WTC11 (cell line): ENCODE data around the gene AQP1. TPM values are rescaled to one million over a fixed set of nuclear protein-coding genes. Genes with fewer than 3 reads are reported as not detected.
A peak's percentile ranks its signal among the peaks of the same experiment; 100 is the strongest.

Source experiments
- ATAC-seq: fragments of 200-7000 bp; cut with Tn5 transposase; 2 replicates; pipeline ENCODE4 v1.10.0; 2021; ENCODE audit warnings: mild to moderate bottlenecking, moderate library complexity
- CTCF ChIA-PET: fragments of 300-600 bp; sonication (Branson Sonifier 250); formaldehyde crosslinking; loops from one replicate; lab custom pipeline; 2021; ENCODE audit warnings: antibody characterized with exemption; lab: Charles Lee
- POLR2A ChIA-PET: fragments of 350-600 bp; sonication (Branson Sonifier 250); formaldehyde crosslinking; loops from one replicate; lab custom pipeline; 2021; ENCODE audit warnings: antibody characterized with exemption; lab: Charles Lee
- DNase-seq: peaks from one replicate; pipeline ENCODE4 v3.0.0; 2021; ENCODE audit warnings: low spot score
- H3K27ac Mint-ChIP-seq: 2 replicates; pipeline ENCODE4 v1.8.0; 2021; ENCODE audit warnings: mixed read lengths
- H3K27me3 Mint-ChIP-seq: 2 replicates; pipeline ENCODE4 v1.8.0; 2021; ENCODE audit warnings: low read depth, mild to moderate bottlenecking, moderate library complexity, mixed read lengths
- H3K36me3 Mint-ChIP-seq: 2 replicates; pipeline ENCODE4 v1.8.0; 2021; ENCODE audit warnings: mixed read lengths
- H3K4me1 Mint-ChIP-seq: 2 replicates; pipeline ENCODE4 v1.8.0; 2022; ENCODE audit warnings: mixed read lengths
- H3K4me3 Mint-ChIP-seq: 2 replicates; pipeline ENCODE4 v1.8.0; 2021; ENCODE audit warnings: mild to moderate bottlenecking, moderate library complexity, mixed read lengths
- H3K9me3 Mint-ChIP-seq: 2 replicates; pipeline ENCODE4 v1.8.0; 2021; ENCODE audit warnings: mixed read lengths
- ELF4 ChIP-seq: sonication (generic); formaldehyde crosslinking; IDR thresholded peaks from 2 replicates; pipeline ENCODE4 v1.8.1; 2022; ENCODE audit warnings: low read depth, mild to moderate bottlenecking, moderate library complexity, missing genetic modification reagents
- FOXP1 ChIP-seq: sonication (generic); formaldehyde crosslinking; IDR thresholded peaks from 2 replicates; pipeline ENCODE4 v1.8.0; 2022; ENCODE audit warnings: missing genetic modification reagents, mild to moderate bottlenecking, moderate library complexity, borderline replicate concordance
- GRHL2 ChIP-seq: fragments of 250-450 bp; sonication (Bioruptor Pico); IDR thresholded peaks from 2 replicates; pipeline ENCODE4 v1.8.0; 2022; ENCODE audit warnings: mild to moderate bottlenecking, moderate library complexity; ENCODE audit not compliant: insufficient replicate concordance, severe bottlenecking
- HMGA2 ChIP-seq: fragments of 250-450 bp; sonication (Bioruptor Pico); IDR thresholded peaks from 2 replicates; pipeline ENCODE4 v1.4.0; 2021; ENCODE audit warnings: mild to moderate bottlenecking, moderate library complexity
- JUN ChIP-seq: sonication (generic); formaldehyde crosslinking; IDR thresholded peaks from 2 replicates; pipeline ENCODE4 v1.8.0; 2023; ENCODE audit warnings: mild to moderate bottlenecking, missing genetic modification reagents
- MYBL2 ChIP-seq: sonication (generic); formaldehyde crosslinking; IDR thresholded peaks from 2 replicates; pipeline ENCODE4 v1.8.1; 2023; ENCODE audit warnings: mild to moderate bottlenecking, moderate library complexity, missing genetic modification reagents
- RELA ChIP-seq: sonication (generic); formaldehyde crosslinking; IDR thresholded peaks from 2 replicates; pipeline ENCODE4 v1.8.1; 2022; ENCODE audit warnings: missing genetic modification reagents, mild to moderate bottlenecking, borderline replicate concordance
- SOX15 ChIP-seq: fragments of 250-450 bp; sonication (Bioruptor Pico); IDR thresholded peaks from 2 replicates; pipeline ENCODE4 v1.9.0; 2021; ENCODE audit warnings: mild to moderate bottlenecking
- TP53 ChIP-seq: sonication (generic); formaldehyde crosslinking; IDR thresholded peaks from 2 replicates; pipeline ENCODE4 v1.8.1; 2023; ENCODE audit warnings: mild to moderate bottlenecking, missing genetic modification reagents
- ZNF396 ChIP-seq: fragments of 250-450 bp; sonication (Bioruptor Pico); IDR thresholded peaks from 2 replicates; pipeline ENCODE4 v1.8.0; 2021; ENCODE audit warnings: mild to moderate bottlenecking, moderate library complexity, borderline replicate concordance
- ZNF416 ChIP-seq: fragments of 250-450 bp; sonication (Bioruptor Pico); IDR thresholded peaks from 2 replicates; pipeline ENCODE4 v1.9.0; 2021; ENCODE audit warnings: mild to moderate bottlenecking, inconsistent platforms
- ZNF423 ChIP-seq: fragments of 250-450 bp; sonication (Bioruptor Pico); IDR thresholded peaks from 2 replicates; pipeline ENCODE4 v2.1.2; 2022; ENCODE audit warnings: mild to moderate bottlenecking, moderate library complexity
- ZNF671 ChIP-seq: fragments of 250-450 bp; sonication (Bioruptor Pico); IDR thresholded peaks from 2 replicates; pipeline ENCODE4 v1.8.0; 2021; ENCODE audit warnings: mild to moderate bottlenecking
- total RNA-seq: library from RNA; stranded (reverse); gene quantifications from 3 replicates; pipeline ENCODE4 v1.2.3, GENCODE V29; 2021
- TF ChIP-seq, protein P1 (sequence below): sonication (generic); formaldehyde crosslinking; IDR thresholded peaks from 2 replicates; pipeline ENCODE4 v1.8.1; 2023; ENCODE audit warnings: mild to moderate bottlenecking, missing genetic modification reagents
- TF ChIP-seq, protein P2 (sequence below): sonication (generic); formaldehyde crosslinking; IDR thresholded peaks from 2 replicates; pipeline ENCODE4 v1.8.1; 2023; ENCODE audit warnings: mild to moderate bottlenecking, missing genetic modification reagents, moderate library complexity
- TF ChIP-seq, protein P3 (sequence below): sonication (generic); formaldehyde crosslinking; IDR thresholded peaks from 2 replicates; pipeline ENCODE4 v1.8.0; 2023; ENCODE audit warnings: missing genetic modification reagents
- TF ChIP-seq, protein P4 (sequence below): fragments of 250-450 bp; sonication (Bioruptor Pico); IDR thresholded peaks from 2 replicates; pipeline ENCODE4 v1.9.0; 2021; ENCODE audit warnings: mild to moderate bottlenecking
- TF ChIP-seq, protein P5 (sequence below): sonication (generic); formaldehyde crosslinking; IDR thresholded peaks from 2 replicates; pipeline ENCODE4 v1.8.1; 2022; ENCODE audit warnings: low read depth, mild to moderate bottlenecking, moderate library complexity, missing genetic modification reagents, borderline replicate concordance
- TF ChIP-seq, protein P6 (sequence below): sonication (generic); formaldehyde crosslinking; IDR thresholded peaks from 2 replicates; pipeline ENCODE4 v1.8.1; 2022; ENCODE audit warnings: missing genetic modification reagents, borderline replicate concordance

The AQP1 gene
- total RNA-seq, 1 experiment from 2014 or later = 0.81 TPM

DNA sequence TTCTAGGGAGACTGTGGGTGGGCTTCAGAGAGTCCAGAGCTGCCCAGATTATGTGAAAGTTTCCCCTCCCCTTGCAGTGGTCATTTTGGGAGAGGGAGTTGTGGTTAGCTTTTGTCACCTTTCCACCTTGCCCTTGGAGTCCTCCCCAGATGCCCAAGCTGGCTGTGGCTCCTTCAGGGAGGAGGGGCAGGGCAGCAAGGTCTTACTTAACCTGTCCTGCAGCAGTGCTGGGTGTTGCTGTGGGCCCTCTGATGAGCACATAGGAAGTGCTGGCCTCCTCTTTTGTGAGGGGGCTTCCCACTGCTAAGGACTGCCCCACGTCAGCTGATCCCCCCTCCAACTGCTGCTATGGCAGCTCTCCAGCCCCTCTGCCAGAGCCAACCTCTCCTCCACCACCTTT is 17.6 kb upstream of the AQP1 start:
- ChIA-PET POLR2A (interaction anchor here (0.5 kb wide), 1 partner anchor 266 kb away, joined by 3 read pairs; no protein-coding TSS in a partner anchor), CTCF (interaction anchor here (0.7 to 3.6 kb wide), 2 partner anchors 14 to 229 kb away, joined by 4 to 11 read pairs; no protein-coding TSS in a partner anchor)
- no peaks in the 10 kb centered on the region for H3K36me3 Mint-ChIP-seq
- no peak for TF ChIP-seq ELF4
- no peak for TF ChIP-seq ZNF423
- no peak for TF ChIP-seq JUN (CRISPR knock-in tag)
- TF ChIP-seq, protein P1, sequence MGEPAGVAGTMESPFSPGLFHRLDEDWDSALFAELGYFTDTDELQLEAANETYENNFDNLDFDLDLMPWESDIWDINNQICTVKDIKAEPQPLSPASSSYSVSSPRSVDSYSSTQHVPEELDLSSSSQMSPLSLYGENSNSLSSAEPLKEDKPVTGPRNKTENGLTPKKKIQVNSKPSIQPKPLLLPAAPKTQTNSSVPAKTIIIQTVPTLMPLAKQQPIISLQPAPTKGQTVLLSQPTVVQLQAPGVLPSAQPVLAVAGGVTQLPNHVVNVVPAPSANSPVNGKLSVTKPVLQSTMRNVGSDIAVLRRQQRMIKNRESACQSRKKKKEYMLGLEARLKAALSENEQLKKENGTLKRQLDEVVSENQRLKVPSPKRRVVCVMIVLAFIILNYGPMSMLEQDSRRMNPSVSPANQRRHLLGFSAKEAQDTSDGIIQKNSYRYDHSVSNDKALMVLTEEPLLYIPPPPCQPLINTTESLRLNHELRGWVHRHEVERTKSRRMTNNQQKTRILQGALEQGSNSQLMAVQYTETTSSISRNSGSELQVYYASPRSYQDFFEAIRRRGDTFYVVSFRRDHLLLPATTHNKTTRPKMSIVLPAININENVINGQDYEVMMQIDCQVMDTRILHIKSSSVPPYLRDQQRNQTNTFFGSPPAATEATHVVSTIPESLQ = no peak
- no peak for TF ChIP-seq FOXP1 (CRISPR knock-in tag)
- TF ChIP-seq, protein P2, sequence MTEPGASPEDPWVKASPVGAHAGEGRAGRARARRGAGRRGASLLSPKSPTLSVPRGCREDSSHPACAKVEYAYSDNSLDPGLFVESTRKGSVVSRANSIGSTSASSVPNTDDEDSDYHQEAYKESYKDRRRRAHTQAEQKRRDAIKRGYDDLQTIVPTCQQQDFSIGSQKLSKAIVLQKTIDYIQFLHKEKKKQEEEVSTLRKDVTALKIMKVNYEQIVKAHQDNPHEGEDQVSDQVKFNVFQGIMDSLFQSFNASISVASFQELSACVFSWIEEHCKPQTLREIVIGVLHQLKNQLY (CRISPR knock-in tag) = no peak
- TF ChIP-seq RELA (CRISPR knock-in tag) = no peak
- TF ChIP-seq SOX15 = no peak
- TF ChIP-seq ZNF396 (CRISPR knock-in tag) = no peak
- TF ChIP-seq, protein P3, sequence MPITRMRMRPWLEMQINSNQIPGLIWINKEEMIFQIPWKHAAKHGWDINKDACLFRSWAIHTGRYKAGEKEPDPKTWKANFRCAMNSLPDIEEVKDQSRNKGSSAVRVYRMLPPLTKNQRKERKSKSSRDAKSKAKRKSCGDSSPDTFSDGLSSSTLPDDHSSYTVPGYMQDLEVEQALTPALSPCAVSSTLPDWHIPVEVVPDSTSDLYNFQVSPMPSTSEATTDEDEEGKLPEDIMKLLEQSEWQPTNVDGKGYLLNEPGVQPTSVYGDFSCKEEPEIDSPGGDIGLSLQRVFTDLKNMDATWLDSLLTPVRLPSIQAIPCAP (CRISPR knock-in tag) = no peak
- TF ChIP-seq, protein P4, sequence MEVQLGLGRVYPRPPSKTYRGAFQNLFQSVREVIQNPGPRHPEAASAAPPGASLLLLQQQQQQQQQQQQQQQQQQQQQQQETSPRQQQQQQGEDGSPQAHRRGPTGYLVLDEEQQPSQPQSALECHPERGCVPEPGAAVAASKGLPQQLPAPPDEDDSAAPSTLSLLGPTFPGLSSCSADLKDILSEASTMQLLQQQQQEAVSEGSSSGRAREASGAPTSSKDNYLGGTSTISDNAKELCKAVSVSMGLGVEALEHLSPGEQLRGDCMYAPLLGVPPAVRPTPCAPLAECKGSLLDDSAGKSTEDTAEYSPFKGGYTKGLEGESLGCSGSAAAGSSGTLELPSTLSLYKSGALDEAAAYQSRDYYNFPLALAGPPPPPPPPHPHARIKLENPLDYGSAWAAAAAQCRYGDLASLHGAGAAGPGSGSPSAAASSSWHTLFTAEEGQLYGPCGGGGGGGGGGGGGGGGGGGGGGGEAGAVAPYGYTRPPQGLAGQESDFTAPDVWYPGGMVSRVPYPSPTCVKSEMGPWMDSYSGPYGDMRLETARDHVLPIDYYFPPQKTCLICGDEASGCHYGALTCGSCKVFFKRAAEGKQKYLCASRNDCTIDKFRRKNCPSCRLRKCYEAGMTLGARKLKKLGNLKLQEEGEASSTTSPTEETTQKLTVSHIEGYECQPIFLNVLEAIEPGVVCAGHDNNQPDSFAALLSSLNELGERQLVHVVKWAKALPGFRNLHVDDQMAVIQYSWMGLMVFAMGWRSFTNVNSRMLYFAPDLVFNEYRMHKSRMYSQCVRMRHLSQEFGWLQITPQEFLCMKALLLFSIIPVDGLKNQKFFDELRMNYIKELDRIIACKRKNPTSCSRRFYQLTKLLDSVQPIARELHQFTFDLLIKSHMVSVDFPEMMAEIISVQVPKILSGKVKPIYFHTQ = no peak
- no peak for TF ChIP-seq ZNF671 (CRISPR knock-in tag)
- TF ChIP-seq, protein P5, sequence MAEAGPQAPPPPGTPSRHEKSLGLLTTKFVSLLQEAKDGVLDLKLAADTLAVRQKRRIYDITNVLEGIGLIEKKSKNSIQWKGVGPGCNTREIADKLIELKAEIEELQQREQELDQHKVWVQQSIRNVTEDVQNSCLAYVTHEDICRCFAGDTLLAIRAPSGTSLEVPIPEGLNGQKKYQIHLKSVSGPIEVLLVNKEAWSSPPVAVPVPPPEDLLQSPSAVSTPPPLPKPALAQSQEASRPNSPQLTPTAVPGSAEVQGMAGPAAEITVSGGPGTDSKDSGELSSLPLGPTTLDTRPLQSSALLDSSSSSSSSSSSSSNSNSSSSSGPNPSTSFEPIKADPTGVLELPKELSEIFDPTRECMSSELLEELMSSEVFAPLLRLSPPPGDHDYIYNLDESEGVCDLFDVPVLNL (CRISPR knock-in tag) = no peak
- TF ChIP-seq GRHL2 = no peak
- H3K4me3 Mint-ChIP-seq = no peak overlapping the region
- no peaks in the 10 kb centered on the region for H3K27me3 Mint-ChIP-seq
- no peak overlapping the region for H3K27ac Mint-ChIP-seq
- ATAC-seq = no peak
- DNase-seq = no peak
- H3K4me1 Mint-ChIP-seq = peaks cover under 1% of the 10 kb centered on the region
- no peaks in the 10 kb centered on the region for H3K9me3 Mint-ChIP-seq

DNA sequence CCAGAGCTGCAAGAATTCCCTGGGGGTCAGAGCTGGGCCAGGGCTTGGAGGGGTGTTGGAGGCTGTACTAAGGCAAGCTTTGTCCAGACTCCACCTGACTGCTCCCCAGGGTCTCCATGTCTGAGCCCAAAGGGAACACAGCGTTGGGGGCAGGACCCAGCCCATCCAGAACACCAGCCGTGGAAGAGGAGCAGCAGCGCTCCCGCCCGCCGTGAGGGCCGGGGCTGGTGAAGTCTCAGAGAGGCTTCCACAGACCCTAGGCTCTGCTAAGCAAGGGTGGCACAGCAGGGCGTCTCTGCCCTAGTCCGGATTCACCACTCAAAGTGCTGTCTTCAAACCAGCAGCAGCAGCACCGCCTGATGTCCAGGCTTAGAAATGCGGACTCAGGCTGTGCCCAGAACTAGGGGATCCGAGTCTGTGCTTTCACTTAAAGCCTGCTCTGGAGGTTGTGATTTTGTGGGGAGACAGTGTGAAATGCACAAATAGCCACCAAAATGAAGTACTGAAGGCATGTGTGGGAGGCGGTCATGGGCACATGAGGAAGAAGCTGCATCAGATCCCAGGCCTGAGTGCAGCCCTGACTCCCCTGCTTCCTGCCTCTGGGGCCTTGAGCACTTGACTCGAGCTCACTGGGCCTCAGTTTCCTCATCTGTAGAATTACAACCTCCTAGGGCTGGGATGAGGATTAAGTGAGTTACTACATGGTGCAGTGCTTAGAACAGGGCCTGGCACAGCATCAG is 16.6 kb upstream of the AQP1 start:
- ChIA-PET CTCF (interaction anchor here (3.6 kb wide), 1 partner anchor 13 kb away, joined by 11 read pairs; no protein-coding TSS in a partner anchor), POLR2A (no interaction called here)
- Mint-ChIP-seq H3K4me1 (no peaks in the 10 kb centered on the region), H3K36me3 (no peaks in the 10 kb centered on the region), H3K4me3 (no peak overlapping the region), H3K27ac (no peak overlapping the region), H3K27me3 (no peaks in the 10 kb centered on the region), H3K9me3 (no peaks in the 10 kb centered on the region)
- DNase-seq (peak; percentile 30), ATAC-seq (peak; percentile 59)
- no peak for TF ChIP-seq RELA (CRISPR knock-in tag)
- no peak for TF ChIP-seq ZNF416 (CRISPR knock-in tag)
- TF ChIP-seq, protein P6, sequence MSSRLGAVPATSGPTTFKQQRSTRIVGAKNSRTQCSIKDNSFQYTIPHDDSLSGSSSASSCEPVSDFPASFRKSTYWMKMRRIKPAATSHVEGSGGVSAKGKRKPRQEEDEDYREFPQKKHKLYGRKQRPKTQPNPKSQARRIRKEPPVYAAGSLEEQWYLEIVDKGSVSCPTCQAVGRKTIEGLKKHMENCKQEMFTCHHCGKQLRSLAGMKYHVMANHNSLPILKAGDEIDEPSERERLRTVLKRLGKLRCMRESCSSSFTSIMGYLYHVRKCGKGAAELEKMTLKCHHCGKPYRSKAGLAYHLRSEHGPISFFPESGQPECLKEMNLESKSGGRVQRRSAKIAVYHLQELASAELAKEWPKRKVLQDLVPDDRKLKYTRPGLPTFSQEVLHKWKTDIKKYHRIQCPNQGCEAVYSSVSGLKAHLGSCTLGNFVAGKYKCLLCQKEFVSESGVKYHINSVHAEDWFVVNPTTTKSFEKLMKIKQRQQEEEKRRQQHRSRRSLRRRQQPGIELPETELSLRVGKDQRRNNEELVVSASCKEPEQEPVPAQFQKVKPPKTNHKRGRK (CRISPR knock-in tag) = no peak
- TF ChIP-seq, protein P4 = no peak
- no peak for TF ChIP-seq FOXP1 (CRISPR knock-in tag)
- TF ChIP-seq TP53 (CRISPR knock-in tag) = no peak
- no peak for TF ChIP-seq HMGA2
- TF ChIP-seq MYBL2 (CRISPR knock-in tag) = no peak
- TF ChIP-seq, protein P5 (CRISPR knock-in tag) = no peak
- TF ChIP-seq ELF4 = no peak
